Measurements from ENCODE around the gene SP4. TPM values are rescaled to one million over a fixed set of nuclear protein-coding genes. Genes with fewer than 3 reads are reported as not detected.
A peak's percentile ranks its signal among the peaks of the same experiment; 100 is the strongest.

Gene SP4
- total RNA-seq, 1 experiment from 2014 or later = 4.4 TPM

DNA sequence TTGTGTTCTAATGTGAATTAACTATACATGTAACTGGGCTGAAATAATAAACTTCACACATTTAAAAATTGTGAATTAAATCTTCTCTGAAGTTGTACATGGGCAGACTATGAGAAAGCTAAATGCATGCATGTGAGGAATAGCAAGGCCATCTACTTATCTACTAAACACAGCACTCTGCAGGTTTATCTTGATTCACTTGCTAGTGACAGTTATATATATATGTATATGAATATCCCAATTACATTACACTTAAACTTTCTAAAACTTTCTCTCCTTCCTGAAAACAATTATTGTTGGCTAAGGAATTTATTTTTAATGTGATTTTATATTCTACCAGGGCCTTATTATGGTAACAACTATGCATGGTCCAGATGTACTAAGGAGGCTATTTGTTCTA is 5.1 kb upstream of the SP4 start:
- intact Hi-C loops (cut with micrococcal nuclease) = loop anchor here (10.0 kb wide), 1 partner anchor 628 kb away; no protein-coding TSS in a partner anchor
- Mint-ChIP-seq H3K4me3 (ENCODE audit: unreplicated experiment) (no peak overlapping the region), H3K27me3 (ENCODE audit: insufficient read depth, unreplicated experiment) (no peaks in the 10 kb centered on the region), H3K36me3 (ENCODE audit: insufficient read depth, unreplicated experiment) (no peaks in the 10 kb centered on the region), H3K9me3 (ENCODE audit: unreplicated experiment) (no peaks in the 10 kb centered on the region), H3K27ac (ENCODE audit: low read depth, unreplicated experiment) (no peak overlapping the region), H3K4me1 (ENCODE audit: insufficient read depth, unreplicated experiment) (no peaks in the 10 kb centered on the region)
- POLR2A ChIA-PET = no interaction called here
- no peak for TF ChIP-seq CTCF (IDR thresholded peaks at IDR 0.05; ENCODE audit: unreplicated experiment)
- DNase-seq (ENCODE audit: unreplicated experiment) = no peak
- CTCF ChIA-PET = interaction anchor here (0.5 to 1.4 kb wide), 3 partner anchors 85 to 345 kb away, joined by 3 read pairs; no protein-coding TSS in a partner anchor
- BruUV-seq (replicated peaks) = no TSS peak

DNA sequence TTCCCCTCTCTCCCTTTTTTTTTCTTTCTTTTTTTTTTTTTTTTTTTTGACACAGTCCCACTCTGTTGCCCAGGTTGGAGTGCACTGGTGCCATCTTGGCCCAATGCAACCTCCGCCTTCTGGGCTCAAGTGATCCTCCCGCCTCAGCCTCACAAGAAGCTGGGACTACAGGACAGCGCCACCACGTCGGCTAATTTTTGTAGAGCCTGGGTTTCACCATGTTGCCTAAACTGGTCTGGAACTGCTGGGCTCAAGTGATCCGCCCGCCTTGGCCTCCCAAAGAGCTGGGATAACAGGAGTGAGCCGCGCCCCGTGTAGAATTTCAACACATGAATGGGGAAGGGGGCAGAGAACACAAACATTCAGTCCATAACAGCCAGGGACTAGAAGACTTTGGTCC is 2.6 kb upstream of the SP4 start:
- H3K27me3 Mint-ChIP-seq (ENCODE audit: insufficient read depth, unreplicated experiment) = no peaks in the 10 kb centered on the region
- CTCF ChIA-PET = interaction anchor here (0.6 to 0.7 kb wide), 4 partner anchors 93 to 774 kb away, joined by 3 to 4 read pairs (median 3); no protein-coding TSS in a partner anchor
- H3K36me3 Mint-ChIP-seq (ENCODE audit: insufficient read depth, unreplicated experiment) = no peaks in the 10 kb centered on the region
- H3K27ac Mint-ChIP-seq (ENCODE audit: low read depth, unreplicated experiment) = no peak overlapping the region
- POLR2A ChIA-PET = no interaction called here
- DNase-seq (ENCODE audit: unreplicated experiment) = no peak
- H3K4me1 Mint-ChIP-seq (ENCODE audit: insufficient read depth, unreplicated experiment) = peaks cover 6% of the 10 kb centered on the region
- no peak overlapping the region for H3K4me3 Mint-ChIP-seq (ENCODE audit: unreplicated experiment)
- intact Hi-C loops (cut with micrococcal nuclease) = loop anchor here (5.0 to 10.0 kb wide), 3 partner anchors 58 to 630 kb away; no protein-coding TSS in a partner anchor
- no peaks in the 10 kb centered on the region for H3K9me3 Mint-ChIP-seq (ENCODE audit: unreplicated experiment)
- BruUV-seq (replicated peaks) = no TSS peak
- TF ChIP-seq CTCF (IDR thresholded peaks at IDR 0.05; ENCODE audit: unreplicated experiment) = no peak

DNA sequence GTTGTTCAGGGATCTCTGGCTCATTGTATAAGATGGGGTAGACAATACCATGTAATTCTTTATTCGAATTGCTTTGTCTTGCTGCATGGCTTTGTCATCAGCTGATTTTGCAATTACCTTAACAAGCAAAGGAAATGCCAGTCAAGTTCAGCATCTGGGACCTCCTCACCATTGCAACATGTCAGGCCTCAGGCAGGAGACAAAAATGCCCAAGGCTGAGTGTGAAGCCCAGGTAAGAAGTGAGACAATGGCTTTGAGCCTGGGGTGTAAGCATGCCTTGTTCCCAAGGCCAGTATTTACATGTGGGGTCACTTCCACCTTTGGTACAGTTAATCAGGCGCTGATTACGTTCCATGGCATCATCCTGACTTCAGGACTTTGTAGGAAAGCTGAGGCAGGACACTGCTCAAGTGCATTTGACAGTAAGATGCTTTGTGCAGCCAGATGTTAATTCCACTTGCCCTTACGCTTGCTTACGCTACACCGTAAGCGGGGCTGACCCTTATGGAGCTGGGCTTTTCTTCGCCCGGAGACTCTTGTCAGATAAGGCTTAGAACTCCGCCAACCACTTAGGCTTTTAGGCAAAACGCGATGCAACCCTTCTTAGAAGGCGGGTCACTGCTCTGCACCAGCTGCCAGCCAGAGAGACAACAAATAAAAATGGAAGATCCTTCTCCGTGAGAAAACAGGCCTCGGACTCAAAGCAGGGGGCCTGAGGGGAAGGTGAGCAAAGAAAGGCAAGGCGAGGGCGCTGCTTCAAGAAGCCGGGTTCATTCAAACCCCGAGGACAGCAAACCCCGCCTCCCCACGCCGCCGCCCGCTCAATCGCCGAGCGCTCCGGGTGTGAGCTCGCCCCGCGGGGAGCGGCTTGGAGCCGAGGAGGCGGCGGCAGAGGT is 1.3 kb upstream of the SP4 start:
- Mint-ChIP-seq H3K27ac (ENCODE audit: low read depth, unreplicated experiment) (peak overlapping the region; percentile 99), H3K9me3 (ENCODE audit: unreplicated experiment) (no peaks in the 10 kb centered on the region), H3K36me3 (ENCODE audit: insufficient read depth, unreplicated experiment) (no peaks in the 10 kb centered on the region), H3K4me3 (ENCODE audit: unreplicated experiment) (peak overlapping the region; percentile 100), H3K27me3 (ENCODE audit: insufficient read depth, unreplicated experiment) (no peaks in the 10 kb centered on the region), H3K4me1 (ENCODE audit: insufficient read depth, unreplicated experiment) (peaks cover 6% of the 10 kb centered on the region)
- ChIA-PET POLR2A (interaction anchor here (0.6 to 1.7 kb wide), 18 partner anchors 9 to 900 kb away, joined by 3 to 10 read pairs (median 3); no protein-coding TSS in a partner anchor), CTCF (interaction anchor here (0.6 to 1.4 kb wide), 8 partner anchors 9 to 648 kb away, joined by 3 to 9 read pairs (median 3); no protein-coding TSS in a partner anchor)
- BruUV-seq (replicated peaks) = TSS peak; percentile 88
- intact Hi-C loops (cut with micrococcal nuclease) = loop anchor here (2.0 to 10.0 kb wide), 4 partner anchors 59 to 632 kb away; no protein-coding TSS in a partner anchor
- TF ChIP-seq CTCF (IDR thresholded peaks at IDR 0.05; ENCODE audit: unreplicated experiment) = no peak
- peak; percentile 53 for DNase-seq (ENCODE audit: unreplicated experiment)

Measured in MCF 10A (cell line).